HUES48 (cell line): ENCODE results near the gene CDC42EP3.

Experiments
- H3K27ac ChIP-seq: one replicate; pipeline ENCODE4 v1.7.0; 2013; ENCODE audit warnings: low read depth, low read length, inconsistent platforms
- H3K27me3 ChIP-seq: 2 replicates; pipeline ENCODE4 v1.6.1; 2013; ENCODE audit warnings: mild to moderate bottlenecking, low read length; ENCODE audit not compliant: control insufficient read depth, insufficient read depth
- H3K36me3 ChIP-seq: 2 replicates; pipeline ENCODE4 v1.6.1; 2013; ENCODE audit warnings: low read length; ENCODE audit not compliant: control insufficient read depth, insufficient read depth
- H3K4me1 ChIP-seq: 2 replicates; pipeline ENCODE4 v1.6.1; 2013; ENCODE audit warnings: mild to moderate bottlenecking, low read length; ENCODE audit not compliant: control insufficient read depth, insufficient read depth
- H3K4me3 ChIP-seq: 2 replicates; pipeline ENCODE4 v1.5.1; 2013; ENCODE audit warnings: mild to moderate bottlenecking, low read depth, low read length
- H3K9ac ChIP-seq: 2 replicates; pipeline ENCODE4 v1.6.1; 2013; ENCODE audit warnings: mild to moderate bottlenecking, low read depth, low read length, moderate library complexity
- H3K9me3 ChIP-seq: 2 replicates; pipeline ENCODE4 v1.6.1; 2013; ENCODE audit warnings: low read length; ENCODE audit not compliant: control insufficient read depth, insufficient read depth

Gene CDC42EP3

GRCh38 chr2:37667704-37668103, 3.7 kb downstream of the CDC42EP3 start:
- Histone ChIP-seq H3K4me1 (peaks cover 21% of the 10 kb centered on the region), H3K4me3 (no peak overlapping the region), H3K27ac (no peak overlapping the region), H3K27me3 (no peaks in the 10 kb centered on the region), H3K36me3 (peaks cover 21% of the 10 kb centered on the region), H3K9ac (no peak overlapping the region), H3K9me3 (no peaks in the 10 kb centered on the region)

DNA sequence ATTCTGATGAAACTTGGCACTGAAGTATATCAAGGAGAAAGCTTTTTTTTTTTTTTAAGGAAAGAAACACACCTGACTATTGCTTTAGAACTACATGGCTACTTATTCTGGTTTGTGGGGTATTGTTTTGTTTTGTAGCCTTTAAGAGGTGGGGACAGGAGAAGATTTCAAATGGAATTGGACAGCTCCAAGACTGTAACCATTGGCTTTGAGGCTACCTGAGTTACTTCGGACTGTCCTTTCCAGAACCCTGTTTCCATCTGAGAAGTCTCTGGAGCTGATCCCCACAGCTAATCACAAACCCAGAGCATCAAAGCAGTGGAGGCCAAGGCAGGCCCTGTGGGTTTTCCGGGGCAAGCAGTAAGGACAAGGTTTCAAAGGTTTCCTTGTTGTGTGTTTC, 4.7 kb downstream of the CDC42EP3 start:
- Histone ChIP-seq H3K36me3 (peaks cover 21% of the 10 kb centered on the region), H3K4me1 (peaks cover 21% of the 10 kb centered on the region), H3K9me3 (no peaks in the 10 kb centered on the region), H3K4me3 (no peak overlapping the region), H3K27me3 (no peaks in the 10 kb centered on the region), H3K27ac (no peak overlapping the region), H3K9ac (no peak overlapping the region)

DNA sequence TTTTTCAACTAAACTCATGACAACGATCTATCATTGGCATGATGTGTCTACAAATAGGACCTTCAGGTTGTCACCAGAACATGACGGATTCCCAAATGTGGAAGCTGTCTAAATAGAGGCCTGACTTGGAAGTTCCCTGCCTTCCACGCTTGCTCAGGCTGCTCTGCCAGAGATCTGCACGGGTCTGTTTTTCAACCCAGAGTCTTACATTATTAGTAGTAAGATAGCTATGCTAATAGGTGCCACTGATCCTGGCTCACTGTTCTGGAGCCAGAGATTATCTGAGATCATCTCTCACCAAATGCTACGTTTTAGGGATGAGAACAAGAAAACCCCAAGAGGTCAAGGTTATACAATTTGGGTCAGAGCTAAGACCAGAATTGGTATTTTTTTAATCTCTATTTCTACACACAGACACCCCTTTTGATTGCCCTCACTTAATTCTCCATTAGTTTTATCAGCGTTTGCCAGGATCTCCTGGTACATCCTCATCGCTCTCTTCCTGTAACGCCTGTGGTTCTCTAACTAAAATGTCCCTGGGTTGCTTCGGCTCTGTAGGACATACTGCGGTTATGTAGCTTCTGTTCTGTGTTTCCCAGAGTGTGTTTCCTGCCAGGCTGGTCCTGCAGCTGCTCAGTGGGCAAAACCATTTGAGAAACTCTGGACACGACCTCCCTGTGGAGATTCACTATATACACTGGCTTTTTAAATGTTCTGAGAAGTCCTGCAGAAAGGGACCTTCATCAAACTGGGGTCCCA, 5.7 kb downstream of the CDC42EP3 start:
- Histone ChIP-seq H3K4me3 (no peak overlapping the region), H3K9me3 (no peaks in the 10 kb centered on the region), H3K27ac (no peak overlapping the region), H3K4me1 (peaks cover 21% of the 10 kb centered on the region), H3K9ac (no peak overlapping the region), H3K36me3 (peaks cover 21% of the 10 kb centered on the region), H3K27me3 (no peaks in the 10 kb centered on the region)

- H3K4me1 ChIP-seq, result peaks cover 25% of the 10 kb centered on the region
Observed at GRCh38 chr2:37665043-37665442, 6.4 kb downstream of the CDC42EP3 start.

DNA sequence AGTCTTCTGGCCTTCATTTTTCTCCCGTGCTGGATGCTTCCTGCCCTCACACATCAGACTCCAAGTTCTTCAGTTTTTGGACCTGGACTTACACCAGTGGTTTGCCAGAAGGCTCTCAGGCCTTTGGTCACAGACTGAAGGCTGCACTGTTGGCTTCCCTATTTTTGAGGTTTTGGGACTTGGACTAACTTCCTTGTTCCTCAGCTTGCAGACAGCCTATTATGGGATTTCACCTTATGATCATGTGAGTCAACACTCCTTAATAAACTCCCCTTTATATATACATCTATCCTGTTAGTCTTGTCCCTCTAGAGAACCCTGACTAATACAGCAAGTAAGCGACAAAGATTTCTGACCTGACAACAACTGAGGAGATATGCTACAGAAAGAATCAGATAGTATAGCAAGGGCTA, 7.2 kb downstream of the CDC42EP3 start:
- Histone ChIP-seq H3K27ac (no peak overlapping the region), H3K27me3 (no peaks in the 10 kb centered on the region), H3K36me3 (peaks cover 21% of the 10 kb centered on the region)

More at GRCh38 chr2:37665043-37665442, 6.4 kb downstream of the CDC42EP3 start:
- Histone ChIP-seq H3K4me3 (no peak overlapping the region), H3K27me3 (no peaks in the 10 kb centered on the region), H3K9ac (no peak overlapping the region), H3K27ac (no peak overlapping the region), H3K9me3 (no peaks in the 10 kb centered on the region), H3K36me3 (peaks cover 21% of the 10 kb centered on the region)

GRCh38 chr2:37663390-37663789, 8.1 kb downstream of the CDC42EP3 start:
- Histone ChIP-seq H3K27me3 (no peaks in the 10 kb centered on the region), H3K9ac (no peak overlapping the region), H3K36me3 (peaks cover 18% of the 10 kb centered on the region), H3K4me1 (peaks cover 25% of the 10 kb centered on the region), H3K27ac (no peak overlapping the region), H3K9me3 (no peaks in the 10 kb centered on the region), H3K4me3 (no peak overlapping the region)

More for the DNA sequence above, 7.2 kb downstream of the CDC42EP3 start:
- H3K9ac ChIP-seq, result no peak overlapping the region
- peaks cover 25% of the 10 kb centered on the region for H3K4me1 ChIP-seq
- H3K9me3 ChIP-seq, result no peaks in the 10 kb centered on the region
- H3K4me3 ChIP-seq, result no peak overlapping the region

DNA sequence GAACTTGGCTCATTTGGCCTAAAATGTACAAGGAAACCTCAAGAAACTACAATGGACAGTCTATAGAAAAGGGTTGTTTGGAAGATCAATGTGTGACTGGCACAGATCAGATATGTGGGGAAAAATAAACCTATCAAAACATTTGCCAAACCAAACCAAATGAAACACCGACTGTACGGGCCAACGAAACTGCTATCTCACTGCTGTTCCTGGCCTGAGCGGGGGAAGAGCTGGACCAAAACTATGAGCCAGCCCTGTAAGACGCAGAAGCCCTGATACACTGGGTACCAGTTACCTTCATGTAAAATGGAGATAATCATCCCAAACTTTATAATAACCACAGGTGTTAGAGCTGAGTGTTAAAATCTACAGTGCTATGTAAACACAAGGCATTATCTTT, 11.7 kb downstream of the CDC42EP3 start:
- Histone ChIP-seq H3K4me3 (no peak overlapping the region), H3K9ac (no peak overlapping the region), H3K27me3 (peaks cover 7% of the 10 kb centered on the region; the same call in 1 of the 2 replicates), H3K36me3 (no peaks in the 10 kb centered on the region), H3K27ac (no peak overlapping the region), H3K4me1 (peaks cover 54% of the 10 kb centered on the region), H3K9me3 (no peaks in the 10 kb centered on the region)

- peak overlapping the region; percentile 91 for H3K27ac ChIP-seq
- H3K4me1 ChIP-seq, result peaks cover 65% of the 10 kb centered on the region
- H3K9me3 ChIP-seq, result no peaks in the 10 kb centered on the region
- no peak overlapping the region for H3K4me3 ChIP-seq
- H3K36me3 ChIP-seq, result no peaks in the 10 kb centered on the region
- H3K9ac ChIP-seq, result no peak overlapping the region
- H3K27me3 ChIP-seq, result peaks cover 7% of the 10 kb centered on the region; the same call in 1 of the 2 replicates
Observed at GRCh38 chr2:37658682-37659081, 12.8 kb downstream of the CDC42EP3 start.

- Histone ChIP-seq H3K27ac (peak overlapping the region; percentile 91), H3K4me3 (peak overlapping the region; percentile 40), H3K9ac (peak overlapping the region; percentile 46; the same call in 1 of the 2 replicates), H3K36me3 (no peaks in the 10 kb centered on the region), H3K4me1 (peaks cover 77% of the 10 kb centered on the region), H3K27me3 (peaks cover 7% of the 10 kb centered on the region; the same call in 1 of the 2 replicates), H3K9me3 (no peaks in the 10 kb centered on the region)
Observed at GRCh38 chr2:37657471-37657870, 14.0 kb downstream of the CDC42EP3 start.

DNA sequence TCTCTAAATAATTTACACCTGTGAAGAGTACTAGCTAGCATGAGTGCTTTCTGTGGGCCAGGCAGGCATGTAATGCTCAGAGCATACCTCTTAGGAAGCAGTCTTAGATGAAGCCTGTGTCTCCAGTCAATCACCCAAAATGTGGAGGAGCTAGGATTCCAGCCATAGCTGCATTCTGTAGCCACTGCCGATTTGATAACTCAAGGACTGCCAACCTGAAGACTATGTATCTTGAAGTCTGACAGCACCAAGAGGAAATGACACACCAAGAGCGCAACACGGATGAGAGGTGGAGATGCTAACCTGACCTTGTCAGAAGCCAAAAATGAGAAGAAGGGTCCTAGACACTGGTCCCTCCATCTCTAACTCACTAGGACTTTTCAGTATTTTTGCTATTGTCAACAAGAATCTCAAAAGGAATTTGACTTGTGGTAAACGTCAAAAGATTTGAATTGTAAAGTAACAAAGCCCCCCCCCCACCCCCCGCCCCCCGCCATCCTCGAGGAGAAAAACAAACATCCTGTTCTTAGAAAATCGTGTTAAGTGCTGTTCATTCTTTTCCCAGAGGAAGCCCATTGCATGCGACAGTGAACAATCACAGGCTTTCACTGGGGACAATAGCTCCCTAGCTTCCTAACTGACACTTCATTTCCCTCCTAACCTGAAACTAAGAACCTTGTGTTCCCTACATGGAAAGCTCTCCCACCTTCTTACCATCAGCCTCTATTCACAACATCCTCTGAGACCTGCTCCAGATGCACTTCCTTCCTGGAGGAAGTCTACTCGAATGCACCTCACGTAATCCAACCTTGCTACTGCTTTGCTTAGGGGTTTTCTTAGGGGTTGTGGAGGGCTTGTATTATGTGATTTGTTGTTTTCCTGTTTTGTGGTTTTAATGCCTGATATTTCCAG, 14.7 kb downstream of the CDC42EP3 start:
- H3K27ac ChIP-seq, result peak overlapping the region; percentile 91
- no peaks in the 10 kb centered on the region for H3K9me3 ChIP-seq
- H3K4me3 ChIP-seq, result peak overlapping the region; percentile 40
- H3K27me3 ChIP-seq, result peaks cover 7% of the 10 kb centered on the region; the same call in 1 of the 2 replicates
- H3K9ac ChIP-seq, result peak overlapping the region; percentile 46; the same call in 1 of the 2 replicates
- peaks cover 81% of the 10 kb centered on the region for H3K4me1 ChIP-seq
- H3K36me3 ChIP-seq, result no peaks in the 10 kb centered on the region
